ENCODE results near the gene LYPLAL1. TPM values are rescaled to one million over a fixed set of nuclear protein-coding genes. Genes with fewer than 3 reads are reported as not detected.

LYPLAL1 gene
- total and polyA plus RNA-seq, 2 of the 8 experiments (the other 6 are each of a cell fraction or from before 2014, with no cell fraction given) = 6.3 to 23.8 TPM

GRCh38 chr1:219190605-219191004 is 16.9 kb downstream of the LYPLAL1 start:
- H3K4me2 ChIP-seq (ENCODE audit: insufficient read depth in 1 of 2, low read depth in 2 of 2, low read length in 2 of 2) = no peak overlapping the region
- no peak overlapping the region for H3K14ac ChIP-seq (ENCODE audit: insufficient read length)
- H3K4me1 ChIP-seq (replicated peaks in 1 of 4; ENCODE audit: control insufficient read depth in 3 of 4, insufficient read depth in 4 of 4, low read length in 3 of 4) = no peaks in the 10 kb centered on the region
- H4K20me1 ChIP-seq (replicated peaks in 1 of 2; ENCODE audit: control insufficient read depth in 1 of 2, insufficient read depth in 2 of 2, low read length in 2 of 2) = no peaks in the 10 kb centered on the region
- TF ChIP-seq TEAD4 (IDR thresholded peaks at IDR 0.05; ENCODE audit: low read depth, low read length) (no peak), SIN3A (conservative IDR thresholded peaks at IDR 0.05 in 1 of 2, IDR thresholded peaks at IDR 0.05 in 1 of 2; ENCODE audit: low read depth in 1 of 2, low read length in 2 of 2) (no peak), ASH2L (IDR thresholded peaks at IDR 0.05; ENCODE audit: low read length) (no peak), MAFK (IDR thresholded peaks at IDR 0.05; ENCODE audit: low read depth, low read length) (no peak), POU5F1 (IDR thresholded peaks at IDR 0.05; ENCODE audit: low read depth, low read length) (no peak), GABPA (IDR thresholded peaks at IDR 0.05; ENCODE audit: borderline replicate concordance, insufficient read depth, low read length) (no peak), NANOG (IDR thresholded peaks at IDR 0.05; ENCODE audit: insufficient read depth, low read depth, low read length, poor library complexity, severe bottlenecking) (no peak)
- TF ChIP-seq, protein P1, sequence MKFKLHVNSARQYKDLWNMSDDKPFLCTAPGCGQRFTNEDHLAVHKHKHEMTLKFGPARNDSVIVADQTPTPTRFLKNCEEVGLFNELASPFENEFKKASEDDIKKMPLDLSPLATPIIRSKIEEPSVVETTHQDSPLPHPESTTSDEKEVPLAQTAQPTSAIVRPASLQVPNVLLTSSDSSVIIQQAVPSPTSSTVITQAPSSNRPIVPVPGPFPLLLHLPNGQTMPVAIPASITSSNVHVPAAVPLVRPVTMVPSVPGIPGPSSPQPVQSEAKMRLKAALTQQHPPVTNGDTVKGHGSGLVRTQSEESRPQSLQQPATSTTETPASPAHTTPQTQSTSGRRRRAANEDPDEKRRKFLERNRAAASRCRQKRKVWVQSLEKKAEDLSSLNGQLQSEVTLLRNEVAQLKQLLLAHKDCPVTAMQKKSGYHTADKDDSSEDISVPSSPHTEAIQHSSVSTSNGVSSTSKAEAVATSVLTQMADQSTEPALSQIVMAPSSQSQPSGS (IDR thresholded peaks at IDR 0.05; ENCODE audit: low read length) = no peak
- TF ChIP-seq, protein P2, sequence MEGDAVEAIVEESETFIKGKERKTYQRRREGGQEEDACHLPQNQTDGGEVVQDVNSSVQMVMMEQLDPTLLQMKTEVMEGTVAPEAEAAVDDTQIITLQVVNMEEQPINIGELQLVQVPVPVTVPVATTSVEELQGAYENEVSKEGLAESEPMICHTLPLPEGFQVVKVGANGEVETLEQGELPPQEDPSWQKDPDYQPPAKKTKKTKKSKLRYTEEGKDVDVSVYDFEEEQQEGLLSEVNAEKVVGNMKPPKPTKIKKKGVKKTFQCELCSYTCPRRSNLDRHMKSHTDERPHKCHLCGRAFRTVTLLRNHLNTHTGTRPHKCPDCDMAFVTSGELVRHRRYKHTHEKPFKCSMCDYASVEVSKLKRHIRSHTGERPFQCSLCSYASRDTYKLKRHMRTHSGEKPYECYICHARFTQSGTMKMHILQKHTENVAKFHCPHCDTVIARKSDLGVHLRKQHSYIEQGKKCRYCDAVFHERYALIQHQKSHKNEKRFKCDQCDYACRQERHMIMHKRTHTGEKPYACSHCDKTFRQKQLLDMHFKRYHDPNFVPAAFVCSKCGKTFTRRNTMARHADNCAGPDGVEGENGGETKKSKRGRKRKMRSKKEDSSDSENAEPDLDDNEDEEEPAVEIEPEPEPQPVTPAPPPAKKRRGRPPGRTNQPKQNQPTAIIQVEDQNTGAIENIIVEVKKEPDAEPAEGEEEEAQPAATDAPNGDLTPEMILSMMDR (IDR thresholded peaks at IDR 0.05; ENCODE audit: control extremely low read depth in 1 of 3, insufficient read depth in 1 of 3, low read depth in 1 of 3, low read length in 3 of 3) = no peak
- H2BK15ac ChIP-seq (ENCODE audit: low read length) = no peak overlapping the region
- no peak overlapping the region for H4K5ac ChIP-seq (ENCODE audit: insufficient read length, low read depth, low read length)
- 0 out of 2 replicates have a peak, but pooled peaks cover 2% of the 10 kb centered on the region for H3K79me1 ChIP-seq (ENCODE audit: low read depth, low read length)
- H2BK12ac ChIP-seq (ENCODE audit: low read depth, low read length) = no peak overlapping the region
- H2AK5ac ChIP-seq (ENCODE audit: low read depth, low read length) = no peak overlapping the region
- no peak overlapping the region for H4K8ac ChIP-seq (ENCODE audit: extremely low read depth, insufficient read depth, low read length)
- DNase-seq (ENCODE audit: low read depth in 1 of 2, low spot score in 2 of 2) (no peak), FAIRE-seq (no peak)
- ChIA-PET CTCF (ENCODE audit: partially characterized antibody) (no interaction called here), POLR2A (ENCODE audit: partially characterized antibody) (no interaction called here)
- no peak overlapping the region for H3K18ac ChIP-seq (ENCODE audit: extremely low read depth, low read length)
- 88% methylated on average over 3 of the region's 3 CpGs; no CpG with 5 or more reads in 1 of the 2 experiments for WGBS, 2 experiments (ENCODE audit: extremely low coverage in 1 of 2, insufficient coverage in 1 of 2, insufficient read length in 1 of 2, insufficient replicate concordance in 2 of 2, low coverage in 1 of 2, low lambda C conversion rate in 2 of 2, missing lambda C conversion rate in 1 of 2)
- H4K91ac ChIP-seq (replicated peaks; ENCODE audit: insufficient read length, low read length) = no peak overlapping the region
- H3K23me2 ChIP-seq (ENCODE audit: low read depth, low read length) = no peaks in the 10 kb centered on the region
- H3K36me3 ChIP-seq (ENCODE audit: control insufficient read depth in 2 of 4, insufficient read depth in 4 of 4, low read length in 3 of 4) = no peaks in the 10 kb centered on the region
- H3K23ac ChIP-seq (ENCODE audit: insufficient read length) = no peak overlapping the region
- no peak overlapping the region for H2BK20ac ChIP-seq (ENCODE audit: low read length)
- H3K27ac ChIP-seq (ENCODE audit: low read depth, low read length) = no peak overlapping the region
- no peak overlapping the region for H3K4ac ChIP-seq (replicated peaks; ENCODE audit: insufficient read length, low read depth, low read length)
- no peak overlapping the region for H2BK5ac ChIP-seq (ENCODE audit: low read depth, low read length)
- H3K27me3 ChIP-seq (replicated peaks in 1 of 4; ENCODE audit: control insufficient read depth in 3 of 4, extremely low read depth in 1 of 4, insufficient read depth in 3 of 4, low read length in 3 of 4) = no peaks in the 10 kb centered on the region
- no peak overlapping the region for H3K56ac ChIP-seq (replicated peaks; ENCODE audit: insufficient read length, low read depth, low read length)
- no peaks in the 10 kb centered on the region for H3K9me3 ChIP-seq (ENCODE audit: insufficient read depth in 2 of 2, low read depth in 1 of 2, low read length in 1 of 2)
- no peak overlapping the region for H3K9ac ChIP-seq (replicated peaks in 1 of 4; ENCODE audit: extremely low read depth in 1 of 4, low read depth in 3 of 4, low read length in 3 of 4)
- H2BK120ac ChIP-seq (replicated peaks; ENCODE audit: low read depth, low read length) = no peak overlapping the region
- peaks cover 0 to 11% of the 10 kb centered on the region in 2 experiments; a peak in 2 of 4 replicates for H3K79me2 ChIP-seq (ENCODE audit: control insufficient read depth in 1 of 2, insufficient read depth in 2 of 2, low read length in 2 of 2)
- H3K4me3 ChIP-seq (ENCODE audit: extremely low read depth in 1 of 4, insufficient read depth in 2 of 4, low read depth in 3 of 4, low read length in 4 of 4) = no peak overlapping the region
- H2AFZ ChIP-seq (ENCODE audit: low read length) = no peak overlapping the region

Data from H1 (cell line).